ENCODE data around the gene LINGO1. TPM values are rescaled to one million over a fixed set of nuclear protein-coding genes. Genes with fewer than 3 reads are reported as not detected.

Gene LINGO1
- total and polyA plus RNA-seq, 4 donors = 0.50 to 1.6 (median 0.75) TPM; not detected in 1

DNA sequence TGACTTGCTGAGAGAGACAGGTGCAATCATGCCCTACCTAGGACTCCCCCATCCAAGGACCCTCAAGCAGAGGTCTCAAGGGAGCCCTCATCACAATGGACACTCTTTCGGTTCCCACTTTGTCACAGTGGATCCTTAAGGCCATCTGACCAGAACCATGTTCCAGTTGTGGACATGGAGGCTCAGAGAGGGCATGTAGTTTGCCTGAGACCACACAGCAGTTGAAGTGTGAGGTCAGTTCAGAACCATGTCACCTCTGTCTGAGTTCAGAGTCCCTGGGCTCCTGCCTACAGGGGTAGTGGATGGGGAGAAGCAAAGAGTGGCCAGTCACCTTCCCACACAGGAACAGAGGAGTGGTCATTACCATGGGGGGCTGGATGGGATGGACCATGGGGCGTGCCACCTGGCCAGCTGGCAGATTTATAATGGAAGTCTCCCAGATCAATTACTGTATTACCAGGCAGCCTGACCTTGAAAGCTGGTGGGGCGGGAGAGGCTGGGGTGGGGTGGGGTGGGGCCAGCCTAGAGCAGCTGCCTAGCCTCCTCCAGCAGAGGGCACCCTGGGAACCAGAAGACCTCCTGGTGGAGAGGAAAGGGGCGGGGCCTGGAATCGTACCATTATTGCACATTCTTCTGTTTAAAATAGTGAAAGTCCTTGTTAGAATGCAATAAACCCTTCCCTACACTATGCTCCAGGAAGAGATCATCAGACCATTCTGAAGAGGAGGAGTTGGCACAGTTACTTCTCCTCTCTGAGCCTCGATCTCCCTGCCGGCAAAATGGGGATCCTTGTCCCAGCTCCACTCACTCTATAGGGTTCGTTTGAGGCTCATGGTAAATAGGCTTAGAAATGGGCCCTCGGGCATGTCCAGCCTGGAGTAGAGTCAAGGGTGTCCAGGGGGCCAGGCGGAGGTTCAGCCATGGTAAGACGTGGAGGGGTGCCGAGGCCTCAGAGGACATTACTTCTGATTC lies 26.9 kb upstream of the LINGO1 start:
- no peaks in the 10 kb centered on the region for H3K27me3 ChIP-seq (ENCODE audit: control insufficient read depth in 4 of 4, insufficient read depth in 4 of 4, low read length in 3 of 4)
- no peaks in the 10 kb centered on the region for H3K36me3 ChIP-seq (ENCODE audit: control insufficient read depth in 4 of 4, insufficient read depth in 3 of 4, low read depth in 1 of 4, low read length in 3 of 4)
- no peak overlapping the region for H3K27ac ChIP-seq (ENCODE audit: low read depth in 1 of 2, low read length in 2 of 2)
- 57% methylated on average over 12 of the region's 12 CpGs for WGBS
- no peak overlapping the region for H3K9ac ChIP-seq (ENCODE audit: low read depth in 1 of 2, low read length in 2 of 2)
- peak in 1 of 2 donors; percentile 32 for TF ChIP-seq RAD21 (IDR thresholded peaks at IDR 0.05)
- TF ChIP-seq, protein P1, sequence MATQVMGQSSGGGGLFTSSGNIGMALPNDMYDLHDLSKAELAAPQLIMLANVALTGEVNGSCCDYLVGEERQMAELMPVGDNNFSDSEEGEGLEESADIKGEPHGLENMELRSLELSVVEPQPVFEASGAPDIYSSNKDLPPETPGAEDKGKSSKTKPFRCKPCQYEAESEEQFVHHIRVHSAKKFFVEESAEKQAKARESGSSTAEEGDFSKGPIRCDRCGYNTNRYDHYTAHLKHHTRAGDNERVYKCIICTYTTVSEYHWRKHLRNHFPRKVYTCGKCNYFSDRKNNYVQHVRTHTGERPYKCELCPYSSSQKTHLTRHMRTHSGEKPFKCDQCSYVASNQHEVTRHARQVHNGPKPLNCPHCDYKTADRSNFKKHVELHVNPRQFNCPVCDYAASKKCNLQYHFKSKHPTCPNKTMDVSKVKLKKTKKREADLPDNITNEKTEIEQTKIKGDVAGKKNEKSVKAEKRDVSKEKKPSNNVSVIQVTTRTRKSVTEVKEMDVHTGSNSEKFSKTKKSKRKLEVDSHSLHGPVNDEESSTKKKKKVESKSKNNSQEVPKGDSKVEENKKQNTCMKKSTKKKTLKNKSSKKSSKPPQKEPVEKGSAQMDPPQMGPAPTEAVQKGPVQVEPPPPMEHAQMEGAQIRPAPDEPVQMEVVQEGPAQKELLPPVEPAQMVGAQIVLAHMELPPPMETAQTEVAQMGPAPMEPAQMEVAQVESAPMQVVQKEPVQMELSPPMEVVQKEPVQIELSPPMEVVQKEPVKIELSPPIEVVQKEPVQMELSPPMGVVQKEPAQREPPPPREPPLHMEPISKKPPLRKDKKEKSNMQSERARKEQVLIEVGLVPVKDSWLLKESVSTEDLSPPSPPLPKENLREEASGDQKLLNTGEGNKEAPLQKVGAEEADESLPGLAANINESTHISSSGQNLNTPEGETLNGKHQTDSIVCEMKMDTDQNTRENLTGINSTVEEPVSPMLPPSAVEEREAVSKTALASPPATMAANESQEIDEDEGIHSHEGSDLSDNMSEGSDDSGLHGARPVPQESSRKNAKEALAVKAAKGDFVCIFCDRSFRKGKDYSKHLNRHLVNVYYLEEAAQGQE (IDR thresholded peaks at IDR 0.05) = no peak
- no peaks in the 10 kb centered on the region for H3K4me1 ChIP-seq (ENCODE audit: control insufficient read depth in 4 of 4, insufficient read depth in 4 of 4, low read length in 3 of 4)
- H3K4me3 ChIP-seq (ENCODE audit: low read depth in 1 of 3, low read length in 3 of 3) = no peak overlapping the region
- H3K9me3 ChIP-seq (ENCODE audit: control insufficient read depth in 4 of 4, low read length in 3 of 4) = no peaks in the 10 kb centered on the region
- DNase-seq (ENCODE audit: low spot score) = peak; percentile 74

DNA sequence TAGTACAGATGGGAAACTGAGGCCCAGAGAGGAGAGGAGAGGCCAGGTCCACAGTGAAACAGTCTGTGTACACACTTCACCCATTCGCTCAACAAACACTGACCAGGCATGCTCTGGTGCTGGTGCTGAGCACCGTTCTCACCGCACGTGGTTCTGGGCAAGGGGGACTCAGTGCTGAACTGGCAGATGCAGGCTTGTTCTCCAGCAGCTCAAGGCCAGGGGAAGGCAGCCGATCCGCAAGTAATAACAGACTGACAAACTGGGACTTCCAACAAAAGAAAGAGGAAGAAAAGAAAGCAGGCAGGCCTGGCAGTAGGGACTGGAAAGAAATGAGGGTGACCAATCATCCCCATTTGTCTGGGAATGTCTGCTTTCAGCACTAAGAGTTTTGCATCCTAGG lies 25.6 kb upstream of the LINGO1 start:
- Histone ChIP-seq H3K4me3 (ENCODE audit: low read depth in 1 of 3, low read length in 3 of 3) (no peak overlapping the region), H3K27ac (ENCODE audit: low read depth in 1 of 2, low read length in 2 of 2) (no peak overlapping the region), H3K4me1 (ENCODE audit: control insufficient read depth in 4 of 4, insufficient read depth in 4 of 4, low read length in 3 of 4) (no peaks in the 10 kb centered on the region), H3K27me3 (ENCODE audit: control insufficient read depth in 4 of 4, insufficient read depth in 4 of 4, low read length in 3 of 4) (peaks cover 0 to 2% (median 0%) of the 10 kb centered on the region in 4 donors), H3K9me3 (ENCODE audit: control insufficient read depth in 4 of 4, low read length in 3 of 4) (peaks cover 0 to 7% (median 2%) of the 10 kb centered on the region in 4 donors), H3K9ac (ENCODE audit: low read depth in 1 of 2, low read length in 2 of 2) (no peak overlapping the region), H3K36me3 (ENCODE audit: control insufficient read depth in 4 of 4, insufficient read depth in 3 of 4, low read depth in 1 of 4, low read length in 3 of 4) (no peaks in the 10 kb centered on the region)
- TF ChIP-seq, protein P2, sequence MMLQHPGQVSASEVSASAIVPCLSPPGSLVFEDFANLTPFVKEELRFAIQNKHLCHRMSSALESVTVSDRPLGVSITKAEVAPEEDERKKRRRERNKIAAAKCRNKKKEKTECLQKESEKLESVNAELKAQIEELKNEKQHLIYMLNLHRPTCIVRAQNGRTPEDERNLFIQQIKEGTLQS (IDR thresholded peaks at IDR 0.05) = no peak
- TF ChIP-seq, protein P1 (IDR thresholded peaks at IDR 0.05) = no peak
- TF ChIP-seq, protein P3, sequence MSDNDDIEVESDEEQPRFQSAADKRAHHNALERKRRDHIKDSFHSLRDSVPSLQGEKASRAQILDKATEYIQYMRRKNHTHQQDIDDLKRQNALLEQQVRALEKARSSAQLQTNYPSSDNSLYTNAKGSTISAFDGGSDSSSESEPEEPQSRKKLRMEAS (IDR thresholded peaks at IDR 0.05) = no peak
- TF ChIP-seq, protein P4, sequence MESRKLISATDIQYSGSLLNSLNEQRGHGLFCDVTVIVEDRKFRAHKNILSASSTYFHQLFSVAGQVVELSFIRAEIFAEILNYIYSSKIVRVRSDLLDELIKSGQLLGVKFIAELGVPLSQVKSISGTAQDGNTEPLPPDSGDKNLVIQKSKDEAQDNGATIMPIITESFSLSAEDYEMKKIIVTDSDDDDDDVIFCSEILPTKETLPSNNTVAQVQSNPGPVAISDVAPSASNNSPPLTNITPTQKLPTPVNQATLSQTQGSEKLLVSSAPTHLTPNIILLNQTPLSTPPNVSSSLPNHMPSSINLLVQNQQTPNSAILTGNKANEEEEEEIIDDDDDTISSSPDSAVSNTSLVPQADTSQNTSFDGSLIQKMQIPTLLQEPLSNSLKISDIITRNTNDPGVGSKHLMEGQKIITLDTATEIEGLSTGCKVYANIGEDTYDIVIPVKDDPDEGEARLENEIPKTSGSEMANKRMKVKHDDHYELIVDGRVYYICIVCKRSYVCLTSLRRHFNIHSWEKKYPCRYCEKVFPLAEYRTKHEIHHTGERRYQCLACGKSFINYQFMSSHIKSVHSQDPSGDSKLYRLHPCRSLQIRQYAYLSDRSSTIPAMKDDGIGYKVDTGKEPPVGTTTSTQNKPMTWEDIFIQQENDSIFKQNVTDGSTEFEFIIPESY (IDR thresholded peaks at IDR 0.05) = no peak
- TF ChIP-seq FOXA1 (IDR thresholded peaks at IDR 0.05) (no peak), TAF1 (conservative IDR thresholded peaks at IDR 0.05) (no peak), SP1 (IDR thresholded peaks at IDR 0.05) (no peak), GABPA (IDR thresholded peaks at IDR 0.05 in 1 of 2, conservative IDR thresholded peaks at IDR 0.05 in 1 of 2) (no peak), YY1 (IDR thresholded peaks at IDR 0.05) (no peak), RXRA (IDR thresholded peaks at IDR 0.05) (no peak), HNF4A (conservative IDR thresholded peaks at IDR 0.05) (no peak), EGR1 (IDR thresholded peaks at IDR 0.05; ENCODE audit: low read depth in 2 of 2) (no peak), HNF4G (IDR thresholded peaks at IDR 0.05) (no peak), FOXA2 (IDR thresholded peaks at IDR 0.05) (no peak), NR2F2 (IDR thresholded peaks at IDR 0.05) (no peak), JUND (IDR thresholded peaks at IDR 0.05) (no peak), RAD21 (IDR thresholded peaks at IDR 0.05) (no peak)
- TF ChIP-seq, protein P5, sequence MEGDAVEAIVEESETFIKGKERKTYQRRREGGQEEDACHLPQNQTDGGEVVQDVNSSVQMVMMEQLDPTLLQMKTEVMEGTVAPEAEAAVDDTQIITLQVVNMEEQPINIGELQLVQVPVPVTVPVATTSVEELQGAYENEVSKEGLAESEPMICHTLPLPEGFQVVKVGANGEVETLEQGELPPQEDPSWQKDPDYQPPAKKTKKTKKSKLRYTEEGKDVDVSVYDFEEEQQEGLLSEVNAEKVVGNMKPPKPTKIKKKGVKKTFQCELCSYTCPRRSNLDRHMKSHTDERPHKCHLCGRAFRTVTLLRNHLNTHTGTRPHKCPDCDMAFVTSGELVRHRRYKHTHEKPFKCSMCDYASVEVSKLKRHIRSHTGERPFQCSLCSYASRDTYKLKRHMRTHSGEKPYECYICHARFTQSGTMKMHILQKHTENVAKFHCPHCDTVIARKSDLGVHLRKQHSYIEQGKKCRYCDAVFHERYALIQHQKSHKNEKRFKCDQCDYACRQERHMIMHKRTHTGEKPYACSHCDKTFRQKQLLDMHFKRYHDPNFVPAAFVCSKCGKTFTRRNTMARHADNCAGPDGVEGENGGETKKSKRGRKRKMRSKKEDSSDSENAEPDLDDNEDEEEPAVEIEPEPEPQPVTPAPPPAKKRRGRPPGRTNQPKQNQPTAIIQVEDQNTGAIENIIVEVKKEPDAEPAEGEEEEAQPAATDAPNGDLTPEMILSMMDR (IDR thresholded peaks at IDR 0.05; ENCODE audit: low read depth, low read length, missing input control) = no peak
- DNase-seq (ENCODE audit: low spot score) = no peak
- WGBS = 83% methylated on average over 6 of the region's 6 CpGs

Data from liver (tissue), 9 donors.